Measurements from ENCODE around the gene CD46.

DNA sequence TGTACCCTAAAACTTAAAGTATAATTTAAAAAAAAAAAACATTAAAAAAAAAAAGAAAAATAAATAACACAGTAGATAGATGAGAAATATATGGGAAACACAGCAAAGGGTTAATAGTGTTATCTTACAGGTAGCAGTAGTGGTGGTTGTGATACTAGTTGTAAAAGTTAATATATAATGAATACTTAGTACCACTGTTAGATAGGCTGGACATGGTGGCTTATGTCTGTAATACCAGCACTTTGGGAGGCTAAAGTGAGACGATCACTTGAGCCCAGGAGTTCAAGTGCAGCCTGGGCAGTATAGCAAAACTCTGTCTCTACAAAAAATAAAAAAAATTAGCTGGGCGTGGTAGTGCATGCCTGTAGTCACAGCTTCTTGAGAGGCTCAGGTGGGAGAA lies 32.6 kb upstream of the CD46 start:
- no peak for TF ChIP-seq POLR2AphosphoS5 (IDR thresholded peaks at IDR 0.05)
- TF ChIP-seq POLR2A (IDR thresholded peaks at IDR 0.05), result no peak
- TF ChIP-seq, protein P1, sequence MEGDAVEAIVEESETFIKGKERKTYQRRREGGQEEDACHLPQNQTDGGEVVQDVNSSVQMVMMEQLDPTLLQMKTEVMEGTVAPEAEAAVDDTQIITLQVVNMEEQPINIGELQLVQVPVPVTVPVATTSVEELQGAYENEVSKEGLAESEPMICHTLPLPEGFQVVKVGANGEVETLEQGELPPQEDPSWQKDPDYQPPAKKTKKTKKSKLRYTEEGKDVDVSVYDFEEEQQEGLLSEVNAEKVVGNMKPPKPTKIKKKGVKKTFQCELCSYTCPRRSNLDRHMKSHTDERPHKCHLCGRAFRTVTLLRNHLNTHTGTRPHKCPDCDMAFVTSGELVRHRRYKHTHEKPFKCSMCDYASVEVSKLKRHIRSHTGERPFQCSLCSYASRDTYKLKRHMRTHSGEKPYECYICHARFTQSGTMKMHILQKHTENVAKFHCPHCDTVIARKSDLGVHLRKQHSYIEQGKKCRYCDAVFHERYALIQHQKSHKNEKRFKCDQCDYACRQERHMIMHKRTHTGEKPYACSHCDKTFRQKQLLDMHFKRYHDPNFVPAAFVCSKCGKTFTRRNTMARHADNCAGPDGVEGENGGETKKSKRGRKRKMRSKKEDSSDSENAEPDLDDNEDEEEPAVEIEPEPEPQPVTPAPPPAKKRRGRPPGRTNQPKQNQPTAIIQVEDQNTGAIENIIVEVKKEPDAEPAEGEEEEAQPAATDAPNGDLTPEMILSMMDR (IDR thresholded peaks at IDR 0.05), result no peak

Data from breast epithelium (tissue), 3 donors.